ENCODE results near the gene PPP1R12A.
A peak's percentile ranks its signal among the peaks of the same experiment; 100 is the strongest.

The PPP1R12A gene

GRCh38 chr12:79769189-79769859 lies 165.6 kb downstream of the PPP1R12A start:
- no peak for DNase-seq (ENCODE audit: low spot score)

- DNase-seq (ENCODE audit: low spot score), result no peak
These were observed 168.0 kb downstream of the PPP1R12A start for GRCh38 chr12:79766705-79767464.

GRCh38 chr12:79765157-79765556 lies 169.7 kb downstream of the PPP1R12A start:
- no peak for DNase-seq (ENCODE audit: low spot score)

- no peak for DNase-seq (ENCODE audit: low spot score)
These were observed 170.3 kb downstream of the PPP1R12A start for GRCh38 chr12:79764641-79765040.

GRCh38 chr12:79763766-79764452 lies 171.0 kb downstream of the PPP1R12A start:
- no peak for DNase-seq (ENCODE audit: low spot score)

GRCh38 chr12:79761341-79761740 lies 173.6 kb downstream of the PPP1R12A start:
- no peak for DNase-seq (ENCODE audit: low spot score)

GRCh38 chr12:79747274-79747673 lies 187.6 kb downstream of the PPP1R12A start:
- no peak for DNase-seq (ENCODE audit: low spot score)

GRCh38 chr12:79737875-79738718 lies 196.8 kb downstream of the PPP1R12A start:
- peak; percentile 74 for DNase-seq (ENCODE audit: low spot score)

- DNase-seq (ENCODE audit: low spot score), result no peak
These were observed 202.3 kb downstream of the PPP1R12A start for GRCh38 chr12:79732638-79733037.

- DNase-seq (ENCODE audit: low spot score), result no peak
These were observed 208.9 kb downstream of the PPP1R12A start for GRCh38 chr12:79725987-79726386.

Small RNAs within 50 kb of the gene (small RNA-seq; reads per million reads assigned to genes)
- gene RNA5SP363, result 0 reads per million in 2 experiments

Measured in SK-N-DZ (cell line).